ENCODE measurements around the gene BCAP31. TPM values are rescaled to one million over a fixed set of nuclear protein-coding genes. Genes with fewer than 3 reads are reported as not detected.

The BCAP31 gene
- total RNA-seq, 4 donors from 2014 or later, result 86.6 to 177 (median 102) TPM

DNA sequence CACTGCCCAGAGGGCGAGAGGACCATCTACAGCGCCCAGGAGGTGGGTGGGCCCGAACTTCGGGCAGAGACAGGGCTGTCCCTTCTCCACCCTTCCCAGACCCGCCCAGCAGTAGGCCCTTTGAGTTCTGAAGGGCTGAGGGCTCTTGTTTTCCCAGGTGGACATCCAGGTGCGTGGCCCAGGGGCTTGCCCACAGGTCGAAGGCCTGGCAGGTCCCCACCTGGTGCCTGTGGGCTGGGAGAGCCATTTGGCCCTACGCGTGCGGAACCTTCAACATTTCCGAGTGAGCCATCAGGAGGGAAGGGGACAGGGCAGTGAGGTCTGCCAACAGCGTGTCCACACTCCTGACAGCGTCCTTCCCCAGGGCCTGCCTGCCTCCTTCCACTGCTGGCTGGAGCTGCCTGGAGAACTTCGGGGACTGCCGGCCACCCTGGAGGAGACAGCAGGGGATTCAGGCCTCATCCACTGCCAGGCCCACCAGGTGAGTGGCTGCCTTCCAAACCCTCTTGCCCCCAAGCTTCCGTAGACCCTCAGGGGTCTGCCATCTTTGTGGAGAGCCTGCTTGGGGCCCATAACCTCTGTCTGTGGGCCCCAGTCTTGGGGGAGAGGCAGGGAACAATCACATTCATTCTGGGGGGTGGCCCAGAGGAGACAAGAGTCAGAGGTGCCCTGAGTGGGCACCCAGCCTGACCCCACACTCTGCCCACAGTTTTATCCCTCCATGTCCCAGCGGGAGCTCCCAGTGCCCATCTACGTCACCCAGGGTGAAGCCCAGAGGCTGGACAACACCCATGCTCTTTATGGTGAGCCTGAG lies 46.6 kb upstream of the BCAP31 start:
- DNase-seq, result no peak
- intact Hi-C loops (cut with DNase I; ENCODE audit: low total_unique reads), result no loop called here
- H3K4me3 ChIP-seq, result no peak overlapping the region

DNA sequence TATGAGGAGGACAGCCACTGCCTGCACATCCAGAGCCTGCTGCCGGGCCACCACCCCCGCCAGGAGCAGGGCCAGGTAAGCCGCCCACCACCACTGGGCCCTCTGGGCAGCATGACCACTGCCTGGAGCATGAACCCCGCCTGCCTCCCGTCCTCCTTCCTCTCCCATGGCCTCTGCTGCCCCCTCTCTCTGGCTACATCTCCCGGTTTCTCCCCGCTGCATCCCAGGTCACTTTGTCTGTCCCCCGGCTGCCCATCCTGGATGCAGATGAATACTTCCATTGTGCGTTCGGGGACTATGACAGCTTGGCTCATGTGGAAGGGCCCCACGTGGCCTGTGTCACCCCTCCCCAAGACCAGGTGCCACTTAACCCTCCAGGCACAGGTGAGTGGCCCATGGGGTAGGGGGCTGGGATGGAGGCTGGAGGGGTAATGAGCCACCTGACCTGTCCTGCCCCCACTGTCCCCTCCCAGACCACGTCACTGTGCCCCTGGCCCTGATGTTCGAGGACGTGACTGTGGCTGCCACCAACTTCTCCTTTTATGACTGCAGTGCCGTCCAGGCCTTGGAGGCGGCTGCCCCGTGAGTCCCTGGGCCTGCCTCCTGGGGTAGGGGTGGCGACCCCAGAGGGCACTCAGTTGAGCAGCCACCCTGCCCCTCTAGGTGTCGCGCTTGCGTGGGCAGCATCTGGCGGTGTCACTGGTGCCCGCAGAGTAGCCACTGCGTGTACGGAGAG lies 45.8 kb upstream of the BCAP31 start:
- Histone ChIP-seq H3K9me3 (no peaks in the 10 kb centered on the region), H3K4me3 (no peak overlapping the region), H3K4me1 (no peaks in the 10 kb centered on the region), H3K27me3 (no peaks in the 10 kb centered on the region), H3K27ac (no peak overlapping the region), H3K36me3 (no peaks in the 10 kb centered on the region)
- intact Hi-C loops (cut with DNase I; ENCODE audit: low total_unique reads), result loop anchor here (2.0 kb wide), 1 partner anchor 69 kb away; no protein-coding TSS in a partner anchor
- TF ChIP-seq, protein P1, sequence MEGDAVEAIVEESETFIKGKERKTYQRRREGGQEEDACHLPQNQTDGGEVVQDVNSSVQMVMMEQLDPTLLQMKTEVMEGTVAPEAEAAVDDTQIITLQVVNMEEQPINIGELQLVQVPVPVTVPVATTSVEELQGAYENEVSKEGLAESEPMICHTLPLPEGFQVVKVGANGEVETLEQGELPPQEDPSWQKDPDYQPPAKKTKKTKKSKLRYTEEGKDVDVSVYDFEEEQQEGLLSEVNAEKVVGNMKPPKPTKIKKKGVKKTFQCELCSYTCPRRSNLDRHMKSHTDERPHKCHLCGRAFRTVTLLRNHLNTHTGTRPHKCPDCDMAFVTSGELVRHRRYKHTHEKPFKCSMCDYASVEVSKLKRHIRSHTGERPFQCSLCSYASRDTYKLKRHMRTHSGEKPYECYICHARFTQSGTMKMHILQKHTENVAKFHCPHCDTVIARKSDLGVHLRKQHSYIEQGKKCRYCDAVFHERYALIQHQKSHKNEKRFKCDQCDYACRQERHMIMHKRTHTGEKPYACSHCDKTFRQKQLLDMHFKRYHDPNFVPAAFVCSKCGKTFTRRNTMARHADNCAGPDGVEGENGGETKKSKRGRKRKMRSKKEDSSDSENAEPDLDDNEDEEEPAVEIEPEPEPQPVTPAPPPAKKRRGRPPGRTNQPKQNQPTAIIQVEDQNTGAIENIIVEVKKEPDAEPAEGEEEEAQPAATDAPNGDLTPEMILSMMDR (IDR thresholded peaks at IDR 0.05), result no peak
- TF ChIP-seq POLR2A (IDR thresholded peaks at IDR 0.05), result no peak
- DNase-seq, result no peak

More for the DNA sequence above, 46.6 kb upstream of the BCAP31 start:
- no peak for TF ChIP-seq POLR2A (IDR thresholded peaks at IDR 0.05)
- TF ChIP-seq, protein P1 (IDR thresholded peaks at IDR 0.05), result no peak
- H3K27ac ChIP-seq, result no peak overlapping the region
- H3K4me1 ChIP-seq, result no peaks in the 10 kb centered on the region
- no peaks in the 10 kb centered on the region for H3K27me3 ChIP-seq
- H3K9me3 ChIP-seq, result no peaks in the 10 kb centered on the region
- H3K36me3 ChIP-seq, result no peaks in the 10 kb centered on the region

DNA sequence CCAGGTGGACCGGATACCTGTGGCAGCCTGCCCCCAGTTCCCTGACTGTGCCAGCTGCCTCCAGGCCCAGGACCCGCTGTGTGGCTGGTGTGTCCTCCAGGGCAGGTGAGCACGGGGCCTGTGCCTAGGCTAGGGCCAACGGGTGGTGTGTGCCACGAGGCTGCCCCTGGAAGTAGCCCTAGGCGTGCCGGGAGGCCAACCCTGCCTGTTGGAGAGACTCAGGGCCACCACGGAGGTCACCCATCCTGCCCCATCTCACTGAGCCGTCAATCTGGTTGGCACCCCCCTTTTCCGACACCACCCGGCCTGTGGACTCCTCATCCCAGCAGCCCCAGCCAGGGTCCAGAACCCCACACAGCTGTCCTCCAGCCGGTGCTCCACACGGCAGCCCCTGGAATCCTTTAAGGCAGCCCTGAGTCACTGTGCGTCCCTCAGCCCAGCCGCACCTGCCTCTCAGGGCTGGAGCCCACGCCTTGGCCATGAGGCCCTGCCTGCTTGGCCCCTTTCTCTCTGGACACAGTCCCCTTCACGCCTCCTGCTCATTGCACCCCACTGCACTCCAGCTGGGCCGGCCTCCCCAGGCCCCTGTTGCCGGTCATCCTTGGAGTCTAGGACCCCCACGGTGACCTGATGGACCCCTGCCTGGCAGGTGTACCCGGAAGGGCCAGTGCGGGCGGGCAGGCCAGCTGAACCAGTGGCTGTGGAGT lies 45.1 kb upstream of the BCAP31 start:
- DNase-seq, result no peak
- Histone ChIP-seq H3K9me3 (no peaks in the 10 kb centered on the region), H3K27ac (no peak overlapping the region), H3K4me1 (no peaks in the 10 kb centered on the region), H3K4me3 (no peak overlapping the region), H3K27me3 (no peaks in the 10 kb centered on the region), H3K36me3 (no peaks in the 10 kb centered on the region)
- intact Hi-C loops (cut with DNase I; ENCODE audit: low total_unique reads), result loop anchor here (2.0 kb wide), 1 partner anchor 69 kb away; no protein-coding TSS in a partner anchor
- TF ChIP-seq, protein P1 (IDR thresholded peaks at IDR 0.05), result no peak
- TF ChIP-seq POLR2A (IDR thresholded peaks at IDR 0.05), result no peak

DNA sequence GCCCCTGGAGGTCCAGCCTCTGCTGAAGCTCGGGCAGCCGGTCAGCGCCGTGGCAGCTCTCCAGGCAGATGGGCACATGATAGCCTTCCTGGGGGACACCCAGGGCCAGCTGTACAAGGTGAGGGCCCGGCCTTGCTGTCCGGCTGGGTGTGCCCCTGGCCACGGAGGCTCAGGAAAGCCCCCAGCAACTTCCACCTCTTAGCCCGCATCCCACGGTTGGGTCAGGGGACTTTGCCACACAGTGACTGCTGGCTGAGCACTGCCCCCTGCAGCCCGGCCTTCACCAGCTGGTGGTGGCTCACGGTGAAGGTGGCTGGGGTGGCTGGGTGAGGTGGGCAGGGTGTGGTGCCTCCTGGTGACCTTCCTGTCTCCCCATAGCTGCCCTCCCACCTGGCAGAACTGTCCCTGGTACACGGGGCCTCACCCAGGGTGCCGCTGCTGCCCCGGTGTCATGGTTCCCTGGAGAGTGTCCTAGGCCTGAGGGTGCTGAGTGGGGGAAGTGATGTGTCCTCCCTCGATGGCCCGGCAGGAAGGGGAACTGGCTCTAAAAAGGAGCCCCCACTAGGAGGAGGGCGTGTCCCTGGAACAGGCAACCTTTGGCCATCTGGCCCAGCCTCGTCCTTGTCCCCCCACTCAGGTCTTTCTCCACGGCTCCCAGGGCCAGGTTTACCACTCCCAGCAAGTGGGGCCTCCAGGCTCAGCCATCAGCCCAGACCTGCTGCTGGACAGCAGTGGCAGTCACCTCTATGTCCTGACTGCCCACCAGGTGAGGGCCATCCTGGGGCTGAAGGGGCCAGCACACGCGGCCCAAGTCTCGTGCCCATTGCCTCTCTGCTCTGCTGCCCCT lies 44.3 kb upstream of the BCAP31 start:
- intact Hi-C loops (cut with DNase I; ENCODE audit: low total_unique reads), result loop anchor here (2.0 kb wide), 1 partner anchor 70 kb away; no protein-coding TSS in a partner anchor

More for the DNA sequence above, 44.3 kb upstream of the BCAP31 start:
- Histone ChIP-seq H3K4me3 (no peak overlapping the region), H3K27ac (no peak overlapping the region), H3K4me1 (no peaks in the 10 kb centered on the region), H3K9me3 (no peaks in the 10 kb centered on the region), H3K36me3 (no peaks in the 10 kb centered on the region), H3K27me3 (no peaks in the 10 kb centered on the region)
- no peak for TF ChIP-seq POLR2A (IDR thresholded peaks at IDR 0.05)
- TF ChIP-seq, protein P1 (IDR thresholded peaks at IDR 0.05), result no peak
- DNase-seq, result no peak
